ENCODE results near the gene PFKFB4.

The PFKFB4 gene

GRCh38 chr3:48473617-48473952, 83.0 kb downstream of the PFKFB4 start:
- Histone ChIP-seq H3K36me3 (no peaks in the 10 kb centered on the region; the same call in 1 of the 2 replicates), H3K27ac (peak overlapping the region; percentile 93), H3K9me3 (ENCODE audit: severe bottlenecking) (no peaks in the 10 kb centered on the region), H3K4me3 (ENCODE audit: low read depth, low read length) (no peak overlapping the region), H3K27me3 (ENCODE audit: insufficient read depth, low read depth, severe bottlenecking) (no peaks in the 10 kb centered on the region)
- no peak for DNase-seq
- no peak for TF ChIP-seq CTCF (IDR thresholded peaks at IDR 0.05; ENCODE audit: low read depth, low read length)

DNA sequence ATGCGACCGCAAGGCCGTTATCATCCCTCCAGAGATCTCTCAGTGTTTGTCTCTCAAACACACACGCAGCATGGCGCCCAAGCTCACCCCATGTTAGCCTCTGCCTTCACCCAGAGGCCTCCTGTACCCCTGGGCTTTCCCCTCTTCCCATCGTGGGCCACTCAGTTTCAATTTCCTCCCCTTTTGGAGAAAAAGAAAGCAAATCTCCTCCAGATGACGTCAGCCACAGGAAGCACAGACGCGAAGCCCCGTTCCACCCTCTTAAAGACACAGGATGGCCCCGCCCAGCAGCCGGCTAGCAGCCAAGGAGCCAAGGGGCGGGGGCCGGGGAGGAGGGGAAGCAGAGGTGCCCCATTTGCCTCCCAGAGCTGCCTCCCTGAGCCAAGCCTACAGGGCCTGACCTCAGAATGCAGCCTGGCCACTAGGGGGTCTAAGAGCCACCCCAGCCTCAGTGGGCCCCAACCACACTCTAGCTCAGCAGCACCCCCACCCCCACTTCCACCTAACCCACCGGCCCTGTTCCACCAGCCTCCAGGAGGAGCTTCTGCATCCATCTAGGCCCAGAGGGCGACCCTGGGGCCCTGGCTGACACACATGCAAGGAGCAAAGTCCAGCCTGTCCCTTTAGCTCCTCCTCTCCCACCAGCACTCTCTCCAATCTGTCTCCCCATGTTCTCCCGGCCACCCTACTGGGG, 83.5 kb downstream of the PFKFB4 start:
- Histone ChIP-seq H3K36me3 (peaks cover 1% of the 10 kb centered on the region; the same call in 1 of the 2 replicates), H3K27ac (peak overlapping the region; percentile 93), H3K4me3 (ENCODE audit: low read depth, low read length) (peak overlapping the region; percentile 62), H3K9me3 (ENCODE audit: severe bottlenecking) (no peaks in the 10 kb centered on the region), H3K27me3 (ENCODE audit: insufficient read depth, low read depth, severe bottlenecking) (no peaks in the 10 kb centered on the region)
- TF ChIP-seq CTCF (IDR thresholded peaks at IDR 0.05; ENCODE audit: low read depth, low read length) = peak; percentile 78
- DNase-seq = peak; percentile 96

DNA sequence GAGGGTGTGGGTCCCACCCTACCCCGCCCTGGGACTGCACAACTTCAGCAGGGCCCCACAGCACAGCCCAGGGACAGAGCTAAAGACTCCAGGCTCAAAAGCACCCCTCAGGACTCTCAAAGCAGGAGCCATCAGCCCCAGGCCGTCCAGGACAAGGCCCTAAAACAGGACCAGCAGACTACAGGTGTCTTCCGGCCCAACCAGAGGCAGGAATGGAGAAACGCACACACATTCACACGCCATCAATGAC, 84.0 kb downstream of the PFKFB4 start:
- H3K36me3 ChIP-seq = peaks cover 6% of the 10 kb centered on the region
- no peaks in the 10 kb centered on the region for H3K27me3 ChIP-seq (ENCODE audit: insufficient read depth, low read depth, severe bottlenecking)
- no peak for DNase-seq
- peak overlapping the region; percentile 93 for H3K27ac ChIP-seq
- no peak for TF ChIP-seq CTCF (IDR thresholded peaks at IDR 0.05; ENCODE audit: low read depth, low read length)
- H3K9me3 ChIP-seq (ENCODE audit: severe bottlenecking) = no peaks in the 10 kb centered on the region
- H3K4me3 ChIP-seq (ENCODE audit: low read depth, low read length) = peak overlapping the region; percentile 62

DNA sequence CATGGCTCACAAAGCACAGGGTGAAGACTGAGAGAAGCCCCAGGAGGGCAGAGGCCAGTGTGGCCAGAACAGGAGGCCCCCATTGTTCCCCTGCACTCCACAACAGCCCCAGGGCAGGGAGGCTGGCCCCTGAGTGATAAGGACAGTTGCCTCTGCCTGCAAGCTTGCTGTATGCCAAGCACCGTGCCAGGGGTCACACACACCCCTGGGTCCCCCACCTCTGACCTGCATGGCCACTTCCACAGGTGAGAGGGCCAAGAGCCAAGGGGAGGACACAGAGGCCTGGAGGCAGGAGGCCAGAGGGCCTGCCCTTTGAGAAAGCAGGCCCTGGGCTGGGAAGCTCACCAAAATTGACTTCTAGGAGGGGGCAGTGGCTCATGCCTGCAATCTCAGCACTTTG, 86.3 kb downstream of the PFKFB4 start:
- H3K4me3 ChIP-seq (ENCODE audit: low read depth, low read length) = no peak overlapping the region
- H3K27ac ChIP-seq = no peak overlapping the region
- peaks cover 20% of the 10 kb centered on the region for H3K36me3 ChIP-seq

DNA sequence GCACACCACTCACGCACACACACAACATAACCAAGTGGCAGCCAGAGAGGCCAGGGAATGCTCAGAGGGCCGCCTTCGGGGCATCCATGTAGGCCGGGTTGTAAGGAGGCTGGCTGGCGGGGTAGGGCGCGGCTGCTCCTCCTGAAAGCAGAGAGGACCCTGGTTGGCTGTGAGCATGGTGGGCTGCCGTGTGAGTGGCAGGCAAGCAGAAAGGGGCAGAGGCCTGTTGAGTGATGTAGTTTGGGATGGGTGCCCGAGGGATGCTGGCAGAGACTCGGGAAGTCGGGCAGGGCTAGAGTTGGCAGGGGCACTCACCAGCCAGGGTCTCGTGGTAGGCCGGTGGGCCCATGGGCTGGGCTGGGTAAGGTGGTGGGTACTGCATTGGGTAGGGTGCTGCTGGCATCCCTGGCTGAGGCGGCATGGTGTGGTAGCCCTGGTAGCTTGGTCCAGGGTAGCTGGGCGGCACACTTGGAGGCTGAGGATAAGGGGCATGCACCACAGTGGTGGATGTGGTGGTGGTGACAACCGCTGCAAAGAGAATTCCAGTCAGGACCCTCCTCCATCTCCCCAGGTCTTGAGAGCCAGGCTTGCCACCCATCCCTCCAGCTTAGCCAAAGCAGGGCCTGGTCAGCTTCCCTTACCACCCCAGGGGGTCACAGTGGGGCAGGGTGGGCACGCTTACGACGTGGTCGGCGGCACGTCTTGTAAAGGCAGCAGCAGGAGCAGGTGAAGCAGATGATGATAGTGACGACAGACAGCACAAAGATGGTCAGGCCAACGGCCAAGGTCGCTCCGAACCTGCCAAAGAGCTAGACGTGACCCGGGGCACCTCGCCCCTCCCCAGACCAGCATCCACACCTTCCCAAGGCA, 87.3 kb downstream of the PFKFB4 start:
- no peak for DNase-seq

More for the DNA sequence above, 86.3 kb downstream of the PFKFB4 start:
- no peak for TF ChIP-seq CTCF (IDR thresholded peaks at IDR 0.05; ENCODE audit: low read depth, low read length)
- DNase-seq = no peak
- Histone ChIP-seq H3K27me3 (ENCODE audit: insufficient read depth, low read depth, severe bottlenecking) (no peaks in the 10 kb centered on the region), H3K9me3 (ENCODE audit: severe bottlenecking) (no peaks in the 10 kb centered on the region)

More for the DNA sequence above, 87.3 kb downstream of the PFKFB4 start:
- H3K36me3 ChIP-seq = peaks cover 20% of the 10 kb centered on the region
- no peaks in the 10 kb centered on the region for H3K9me3 ChIP-seq (ENCODE audit: severe bottlenecking)
- TF ChIP-seq CTCF (IDR thresholded peaks at IDR 0.05; ENCODE audit: low read depth, low read length) = no peak
- H3K27ac ChIP-seq = no peak overlapping the region
- no peaks in the 10 kb centered on the region for H3K27me3 ChIP-seq (ENCODE audit: insufficient read depth, low read depth, severe bottlenecking)
- no peak overlapping the region for H3K4me3 ChIP-seq (ENCODE audit: low read depth, low read length)

Data from WERI-Rb-1 (cell line).